Suprapubic skin (tissue), 4 donors: ENCODE measurements around the gene WDR62. TPM values are rescaled to one million over a fixed set of nuclear protein-coding genes. Genes with fewer than 3 reads are reported as not detected.

ENCODE experiments used
- DNase-seq, 2 donors: peaks; one replicate each; pipeline ENCODE4 v3.0.0-alpha.2; 2019; ENCODE audit warnings: low spot score in 2 of 2
- H3K27ac ChIP-seq: fragments of 200-600 bp; sonication (generic); one replicate; pipeline ENCODE4 v1.5.1; 2019
- H3K27me3 ChIP-seq: fragments of 200-600 bp; sonication (generic); one replicate; pipeline ENCODE4 v1.5.1; 2019
- H3K36me3 ChIP-seq: fragments of 200-600 bp; sonication (generic); one replicate; pipeline ENCODE4 v1.5.1; 2019
- H3K4me1 ChIP-seq: fragments of 200-600 bp; sonication (generic); one replicate; pipeline ENCODE4 v1.5.1; 2019
- H3K4me3 ChIP-seq: fragments of 200-600 bp; sonication (generic); one replicate; pipeline ENCODE4 v1.5.1; 2019; ENCODE audit warnings: mild to moderate bottlenecking
- H3K9me3 ChIP-seq: fragments of 200-600 bp; sonication (generic); one replicate; pipeline ENCODE4 v1.5.1; 2019
- CTCF ChIP-seq, 2 donors: fragments of 200-600 bp in 1 of 2; fragments of 450-650 bp in 1 of 2; sonication (generic) in 1 of 2; IDR thresholded peaks; one replicate each; pipeline ENCODE4 v1.5.1; 2016 to 2019; ENCODE audit warnings: antibody characterized with exemption in 2 of 2, mild to moderate bottlenecking in 1 of 2, moderate library complexity in 1 of 2
- EP300 ChIP-seq: sonication (generic); formaldehyde crosslinking; IDR thresholded peaks from one replicate; pipeline ENCODE4 v1.6.1; 2017; ENCODE audit warnings: antibody characterized with exemption
- POLR2A ChIP-seq, 2 donors: fragments of 450-650 bp; IDR thresholded peaks; one replicate each; pipeline ENCODE4 v1.6.1; 2017; ENCODE audit warnings: antibody characterized with exemption in 2 of 2, mild to moderate bottlenecking in 2 of 2, moderate library complexity in 2 of 2
- POLR2AphosphoS5 ChIP-seq, 3 donors: sonication (generic); formaldehyde crosslinking; IDR thresholded peaks; one replicate each; pipeline ENCODE4 v1.6.1; 2017; ENCODE audit warnings: antibody characterized with exemption in 3 of 3
- WGBS: methylation state at CpG from one replicate; pipeline ENCODE4 v1.1.5; 2018; 5-methylcytosine and 5-hydroxymethylcytosine counted together
- total RNA-seq, 4 donors: library from RNA; depleted of rRNA; stranded (reverse); fragments of >200 nt; gene quantifications; one replicate each; pipeline ENCODE4 v1.1.0, GENCODE V29; 2016

WDR62 gene
- total RNA-seq, 4 donors from 2014 or later = 1.4 to 3.7 (median 1.8) TPM

GRCh38 chr19:36136964-36137686 is 82.4 kb downstream of the WDR62 start:
- H3K27ac ChIP-seq = peak overlapping the region; percentile 75
- DNase-seq = no peak
- TF ChIP-seq POLR2AphosphoS5 (IDR thresholded peaks at IDR 0.05) (peak in 1 of 3 donors; percentile 52), CTCF (IDR thresholded peaks at IDR 0.05) (no peak), EP300 (no peak)
- H3K27me3 ChIP-seq = no peaks in the 10 kb centered on the region
- H3K9me3 ChIP-seq = no peaks in the 10 kb centered on the region
- WGBS = 46% methylated on average over 12 of the region's 12 CpGs
- peaks cover 39% of the 10 kb centered on the region for H3K4me1 ChIP-seq
- peak overlapping the region; percentile 27 for H3K4me3 ChIP-seq
- peaks cover 4% of the 10 kb centered on the region for H3K36me3 ChIP-seq

GRCh38 chr19:36139120-36139472 is 84.4 kb downstream of the WDR62 start:
- WGBS = 44% methylated on average over 7 of the region's 7 CpGs
- Histone ChIP-seq H3K4me1 (peaks cover 34% of the 10 kb centered on the region), H3K36me3 (peaks cover 22% of the 10 kb centered on the region), H3K4me3 (peak overlapping the region; percentile 86), H3K27ac (peak overlapping the region; percentile 97), H3K27me3 (no peaks in the 10 kb centered on the region), H3K9me3 (no peaks in the 10 kb centered on the region)
- no peak for TF ChIP-seq EP300
- no peak for TF ChIP-seq CTCF (IDR thresholded peaks at IDR 0.05)
- TF ChIP-seq POLR2AphosphoS5 (IDR thresholded peaks at IDR 0.05) = no peak
- no peak for TF ChIP-seq POLR2A (IDR thresholded peaks at IDR 0.05)
- no peak for DNase-seq

- DNase-seq = peak; percentile 98
- no peaks in the 10 kb centered on the region for H3K9me3 ChIP-seq
- peaks cover 27% of the 10 kb centered on the region for H3K36me3 ChIP-seq
- TF ChIP-seq POLR2A (IDR thresholded peaks at IDR 0.05) (peak; percentile 81 to 88), POLR2AphosphoS5 (IDR thresholded peaks at IDR 0.05) (peak in 2 of 3 donors; percentile 52 to 60), EP300 (no peak), CTCF (IDR thresholded peaks at IDR 0.05) (no peak)
- H3K27ac ChIP-seq = peak within 1 kb of the TSS; percentile 97
- peak within 1 kb of the TSS; percentile 86 for H3K4me3 ChIP-seq
- H3K27me3 ChIP-seq = no peaks in the 10 kb centered on the region
- H3K4me1 ChIP-seq = peaks cover 34% of the 10 kb centered on the region
- WGBS = 0% methylated on average over 35 of the region's 75 CpGs
Observed at GRCh38 chr19:36139473-36140303, 85.0 kb downstream of the WDR62 start, which contains the start of gene CAPNS1. TSS of gene CAPNS1 (plus strand) at chr19:36140066. CDS start at chr19:36141012, 946 bp downstream.

- WGBS = 3% methylated on average over 5 of the region's 31 CpGs
- Histone ChIP-seq H3K9me3 (no peaks in the 10 kb centered on the region), H3K27me3 (no peaks in the 10 kb centered on the region), H3K4me3 (peak overlapping the region; percentile 86), H3K4me1 (peaks cover 34% of the 10 kb centered on the region), H3K27ac (peak overlapping the region; percentile 97), H3K36me3 (peaks cover 35% of the 10 kb centered on the region)
- TF ChIP-seq EP300 (no peak), POLR2AphosphoS5 (IDR thresholded peaks at IDR 0.05) (no peak), CTCF (IDR thresholded peaks at IDR 0.05) (no peak), POLR2A (IDR thresholded peaks at IDR 0.05) (no peak)
- DNase-seq = peak; percentile 81 to 85
Observed at GRCh38 chr19:36140304-36141038, 85.8 kb downstream of the WDR62 start.
